NB4 (cell line): ENCODE results near the gene TBC1D14.
"Not testable (repeated sequence)": the region's sequence is repeated elsewhere in the genome, so short reads cannot be mapped to it uniquely, and the experiment has no call there.

Experiments
- DNase-seq: peaks from one replicate; pipeline ENCODE4 v3.0.0; 2010; ENCODE audit warnings: low read depth
- H3K4me3 ChIP-seq: one replicate; pipeline ENCODE4 v1.5.1; 2011; ENCODE audit warnings: mild to moderate bottlenecking, low read depth, low read length, moderate library complexity
- MYC ChIP-seq: IDR thresholded peaks from 2 replicates; pipeline ENCODE4 v1.6.1; 2011; ENCODE audit warnings: low read depth, low read length
- POLR2A ChIP-seq: IDR thresholded peaks from 2 replicates; pipeline ENCODE4 v1.6.1; 2011; ENCODE audit warnings: mild to moderate bottlenecking; ENCODE audit not compliant: insufficient read length; ENCODE audit errors: extremely low read depth
- TF ChIP-seq, protein P1 (sequence below): IDR thresholded peaks from one replicate; pipeline ENCODE4 v1.5.1; 2012; ENCODE audit warnings: low read depth, low read length
- TF ChIP-seq, protein P2 (sequence below): IDR thresholded peaks from 2 replicates; pipeline ENCODE4 v1.6.1; 2011; ENCODE audit warnings: low read depth, low read length

The TBC1D14 gene

DNA sequence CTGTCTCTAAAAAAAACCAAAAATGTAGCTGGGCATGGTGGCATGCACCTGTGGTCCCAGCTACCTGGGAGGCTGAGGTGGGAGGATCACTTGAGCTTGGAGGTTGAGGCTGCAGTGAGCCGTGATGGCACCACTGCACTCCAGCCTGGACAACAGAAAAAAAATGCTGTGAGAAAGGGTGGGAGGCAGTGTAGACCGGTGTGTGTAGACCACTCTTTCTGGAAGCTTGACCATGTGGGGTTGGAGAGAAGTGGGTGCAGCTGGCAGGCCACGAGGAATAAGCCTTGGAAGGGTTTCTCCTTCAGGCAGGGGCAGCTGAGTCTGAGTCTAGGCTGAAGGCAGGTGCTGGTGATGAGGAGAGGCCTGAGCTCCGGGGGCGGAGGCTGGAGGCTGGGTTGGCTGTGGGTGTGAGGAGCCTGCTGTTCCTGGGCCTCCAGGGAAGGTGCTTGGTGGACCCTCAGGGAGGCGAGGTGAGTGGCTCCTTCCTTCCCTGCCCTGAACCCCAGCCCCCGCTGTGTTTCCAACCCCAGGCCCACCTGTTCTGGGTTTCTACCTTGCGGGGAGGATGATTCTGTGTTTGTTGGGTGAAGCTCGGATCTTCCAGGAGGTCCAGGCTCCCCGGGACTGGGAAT, 9.3 kb upstream of the TBC1D14 start:
- H3K4me3 ChIP-seq, result no peak overlapping the region
- TF ChIP-seq, protein P1, sequence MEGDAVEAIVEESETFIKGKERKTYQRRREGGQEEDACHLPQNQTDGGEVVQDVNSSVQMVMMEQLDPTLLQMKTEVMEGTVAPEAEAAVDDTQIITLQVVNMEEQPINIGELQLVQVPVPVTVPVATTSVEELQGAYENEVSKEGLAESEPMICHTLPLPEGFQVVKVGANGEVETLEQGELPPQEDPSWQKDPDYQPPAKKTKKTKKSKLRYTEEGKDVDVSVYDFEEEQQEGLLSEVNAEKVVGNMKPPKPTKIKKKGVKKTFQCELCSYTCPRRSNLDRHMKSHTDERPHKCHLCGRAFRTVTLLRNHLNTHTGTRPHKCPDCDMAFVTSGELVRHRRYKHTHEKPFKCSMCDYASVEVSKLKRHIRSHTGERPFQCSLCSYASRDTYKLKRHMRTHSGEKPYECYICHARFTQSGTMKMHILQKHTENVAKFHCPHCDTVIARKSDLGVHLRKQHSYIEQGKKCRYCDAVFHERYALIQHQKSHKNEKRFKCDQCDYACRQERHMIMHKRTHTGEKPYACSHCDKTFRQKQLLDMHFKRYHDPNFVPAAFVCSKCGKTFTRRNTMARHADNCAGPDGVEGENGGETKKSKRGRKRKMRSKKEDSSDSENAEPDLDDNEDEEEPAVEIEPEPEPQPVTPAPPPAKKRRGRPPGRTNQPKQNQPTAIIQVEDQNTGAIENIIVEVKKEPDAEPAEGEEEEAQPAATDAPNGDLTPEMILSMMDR, result no peak
- TF ChIP-seq, protein P2, sequence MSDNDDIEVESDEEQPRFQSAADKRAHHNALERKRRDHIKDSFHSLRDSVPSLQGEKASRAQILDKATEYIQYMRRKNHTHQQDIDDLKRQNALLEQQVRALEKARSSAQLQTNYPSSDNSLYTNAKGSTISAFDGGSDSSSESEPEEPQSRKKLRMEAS, result no peak
- TF ChIP-seq POLR2A, result no peak
- TF ChIP-seq MYC, result no peak
- no peak for DNase-seq

DNA sequence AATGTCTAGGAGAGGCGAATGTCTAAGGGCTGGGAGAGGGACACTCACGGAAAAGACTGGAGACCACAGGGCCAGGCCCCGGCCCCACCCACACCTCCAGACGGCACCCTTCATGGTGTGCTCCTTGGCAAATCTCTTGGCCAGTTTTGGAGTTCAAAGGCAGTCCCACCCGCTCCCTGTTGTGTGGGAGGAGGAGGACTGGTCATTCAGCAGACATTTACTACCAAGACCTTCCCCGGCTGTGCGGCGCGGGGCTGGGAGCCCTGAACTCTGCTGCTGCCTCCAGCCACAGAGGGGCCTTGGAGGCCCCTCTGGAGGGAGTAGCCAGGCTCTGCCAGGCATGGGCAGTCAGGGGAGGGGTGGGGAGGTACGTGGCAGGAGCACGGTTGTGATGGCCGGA, 8.7 kb upstream of the TBC1D14 start:
- TF ChIP-seq, protein P2, result no peak
- no peak for TF ChIP-seq POLR2A
- TF ChIP-seq MYC, result no peak
- TF ChIP-seq, protein P1, result no peak
- DNase-seq, result no peak
- no peak overlapping the region for H3K4me3 ChIP-seq

DNA sequence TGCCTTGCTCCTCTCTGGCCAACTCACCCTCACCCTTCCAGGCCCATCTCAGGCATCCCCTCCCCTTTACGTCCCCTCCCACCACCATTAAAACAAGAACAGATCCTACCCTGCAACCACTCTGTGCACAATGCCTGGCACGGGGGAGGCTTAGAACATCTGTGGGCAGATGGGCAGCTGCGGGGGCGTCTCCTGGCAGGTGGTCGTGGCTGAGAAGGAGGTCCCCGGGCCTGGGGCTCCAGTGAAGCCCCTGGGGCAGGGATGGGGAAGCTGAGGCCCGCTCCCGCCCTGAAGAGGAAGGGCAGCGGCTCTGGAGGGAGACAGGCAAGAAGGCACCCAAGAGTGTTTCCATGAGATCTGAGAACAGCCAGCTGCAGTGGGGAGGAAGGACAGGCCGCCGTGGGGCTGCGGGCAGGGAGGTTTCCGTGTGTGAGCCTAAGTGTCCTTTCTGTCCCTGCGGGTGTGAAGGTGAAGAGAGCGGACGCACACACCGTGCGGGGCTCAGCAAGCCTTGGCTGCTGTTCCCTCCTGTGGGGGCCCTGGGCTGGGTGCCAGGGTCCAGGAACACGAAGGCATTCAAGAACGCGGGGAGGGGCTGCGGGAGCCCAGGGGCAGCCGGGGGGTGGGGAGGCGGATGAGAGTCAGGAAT, 7.8 kb upstream of the TBC1D14 start:
- peak; percentile 49 for DNase-seq
- no peak overlapping the region for H3K4me3 ChIP-seq
- TF ChIP-seq MYC, result no peak
- TF ChIP-seq POLR2A, result no peak
- TF ChIP-seq, protein P2, result no peak
- TF ChIP-seq, protein P1, result no peak

DNA sequence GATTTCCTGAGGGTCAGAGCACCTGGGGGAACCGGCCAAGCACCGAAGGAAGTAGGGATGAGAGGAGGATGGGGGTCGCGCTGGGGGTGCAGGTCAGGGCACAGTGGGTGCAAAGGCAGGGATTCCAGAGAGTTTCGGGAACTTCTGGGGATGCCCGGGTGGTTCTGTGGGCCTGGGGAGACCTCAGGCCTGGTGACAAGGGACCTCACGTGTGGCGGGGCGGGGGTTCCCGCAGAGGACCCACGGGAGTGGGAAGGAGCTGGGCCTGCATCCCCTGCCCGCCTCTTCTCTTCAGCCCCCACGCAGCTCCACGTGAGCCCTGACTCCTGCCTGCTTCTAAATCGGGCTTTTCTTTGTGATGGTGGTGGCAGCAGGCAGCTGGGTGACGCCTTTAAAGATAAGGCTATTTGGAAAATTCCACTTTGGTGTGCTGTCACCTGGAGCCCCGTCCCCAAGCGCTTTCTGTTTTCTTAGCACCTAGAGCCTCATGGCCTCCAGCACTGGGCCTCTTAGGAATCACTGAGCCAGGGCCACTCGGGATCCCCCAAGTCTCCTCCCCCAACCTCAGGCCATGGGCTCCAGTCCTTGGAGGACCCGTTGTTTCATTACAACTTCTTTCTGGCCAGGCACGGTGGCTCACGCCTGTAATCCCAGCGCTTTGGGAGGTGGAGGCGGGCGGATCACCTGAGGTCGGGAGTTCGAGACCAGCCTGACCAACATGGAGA, 7.1 kb upstream of the TBC1D14 start:
- no peak overlapping the region for H3K4me3 ChIP-seq
- DNase-seq, result no peak
- no peak for TF ChIP-seq MYC
- TF ChIP-seq, protein P2, result no peak
- TF ChIP-seq POLR2A, result no peak
- TF ChIP-seq, protein P1, result no peak

DNA sequence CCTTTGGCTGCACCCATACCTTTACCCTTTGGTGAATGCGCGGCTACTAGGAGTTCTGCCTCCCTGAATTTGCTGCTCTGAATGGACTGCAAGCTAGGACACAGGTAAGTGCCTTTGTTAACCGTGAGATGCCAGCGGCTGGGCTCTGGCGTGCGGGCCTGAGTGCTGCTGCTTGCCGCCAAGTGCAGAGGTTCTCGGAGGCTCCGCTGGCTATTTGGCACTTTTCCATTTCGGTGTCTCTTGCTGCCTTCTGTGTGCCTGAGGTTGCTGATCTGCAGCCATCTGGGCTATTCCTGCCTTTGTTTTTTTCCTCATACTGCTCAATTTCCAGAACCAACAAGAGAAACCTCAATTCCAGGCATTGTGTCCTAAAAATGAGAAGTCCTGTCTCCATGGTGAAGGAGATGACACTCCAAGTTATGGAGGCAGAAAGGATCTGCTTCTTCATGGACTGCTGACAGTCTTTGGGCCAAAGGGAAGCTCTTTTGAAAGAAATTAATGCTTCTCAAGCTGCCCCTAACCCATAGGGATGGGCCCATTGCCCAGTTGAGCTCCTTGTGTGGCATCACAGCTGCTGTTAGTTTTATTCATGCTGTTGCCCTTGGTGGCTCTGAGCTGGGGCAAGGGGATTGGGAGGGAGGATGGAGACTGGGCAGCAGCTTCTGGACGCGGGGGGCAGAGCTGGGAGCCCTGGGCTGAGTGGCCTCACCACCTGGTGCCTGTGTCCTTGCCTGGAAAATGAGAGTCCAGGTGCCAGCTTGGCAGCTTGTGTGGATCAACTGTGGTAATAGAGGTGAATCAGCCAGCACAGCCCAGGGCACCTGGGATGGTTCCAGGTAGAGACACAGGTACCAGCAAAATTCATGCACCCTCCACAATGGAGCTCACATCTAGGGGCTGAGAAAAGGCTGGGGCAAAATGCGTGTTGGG, 3.8 kb upstream of the TBC1D14 start:
- no peak for DNase-seq
- TF ChIP-seq, protein P2, result no peak
- TF ChIP-seq MYC (no peak), POLR2A (no peak)
- TF ChIP-seq, protein P1, result no peak
- H3K4me3 ChIP-seq, result no peak overlapping the region

DNA sequence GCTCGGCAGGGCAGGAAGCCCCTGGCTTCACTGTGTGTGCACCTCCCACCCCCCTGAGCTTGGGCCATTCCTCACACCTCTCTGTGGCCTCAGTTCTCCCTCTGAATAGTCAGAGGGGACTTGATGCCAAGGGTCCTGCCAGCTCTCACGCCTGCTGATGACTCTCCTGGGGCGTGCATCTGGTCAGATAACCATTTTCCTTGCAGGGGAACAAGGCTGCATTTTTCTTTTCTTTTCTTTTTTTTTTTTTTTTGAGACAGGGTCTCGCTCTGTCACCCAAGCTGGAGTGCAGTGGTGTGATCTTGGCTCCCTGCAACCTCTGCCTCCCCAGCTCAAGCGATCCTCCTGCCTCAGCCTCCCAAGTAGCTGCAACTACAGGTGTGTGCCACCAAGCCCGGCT, 3.1 kb upstream of the TBC1D14 start:
- H3K4me3 ChIP-seq, DNase-seq: not testable (repeated sequence)
